NCI-H2227 (cell line): ENCODE measurements around the gene ALKBH5.

ENCODE experiments used
- DNase-seq: peaks from one replicate; lab custom pipeline; 2025; ENCODE audit not compliant: unreplicated experiment; lab: John Stamatoyannopoulos, UW

Gene ALKBH5

DNA sequence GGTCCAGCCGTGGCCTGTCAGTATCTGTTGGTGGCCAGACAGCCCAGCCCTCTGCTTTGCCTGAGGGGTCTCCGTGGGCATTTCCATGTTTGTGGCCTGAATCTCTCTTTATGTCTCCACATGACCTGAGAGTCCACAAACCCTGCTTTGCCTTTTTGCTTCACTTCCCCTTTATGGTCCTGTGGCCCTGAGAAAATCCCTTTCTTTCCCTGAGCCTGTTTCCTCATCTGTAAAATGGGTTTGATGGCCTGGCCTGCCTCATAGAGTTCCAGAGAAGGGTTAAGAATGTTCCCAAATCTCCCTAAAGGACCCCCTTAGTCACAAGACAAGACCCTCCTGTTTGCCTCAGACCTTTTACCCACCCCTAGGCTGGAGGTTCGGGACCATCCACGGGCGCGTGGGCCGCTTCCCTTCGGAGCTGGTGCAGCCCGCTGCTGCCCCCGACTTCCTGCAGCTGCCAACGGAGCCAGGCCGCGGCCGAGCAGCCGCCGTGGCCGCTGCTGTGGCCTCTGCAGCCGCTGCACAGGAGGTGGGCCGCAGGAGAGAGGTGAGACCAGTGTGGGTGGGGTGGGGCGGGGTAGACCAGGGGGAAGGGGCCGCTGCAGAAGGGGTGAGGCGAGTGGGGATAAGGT lies 26.2 kb upstream of the ALKBH5 start:
- DNase-seq, result no peak

DNA sequence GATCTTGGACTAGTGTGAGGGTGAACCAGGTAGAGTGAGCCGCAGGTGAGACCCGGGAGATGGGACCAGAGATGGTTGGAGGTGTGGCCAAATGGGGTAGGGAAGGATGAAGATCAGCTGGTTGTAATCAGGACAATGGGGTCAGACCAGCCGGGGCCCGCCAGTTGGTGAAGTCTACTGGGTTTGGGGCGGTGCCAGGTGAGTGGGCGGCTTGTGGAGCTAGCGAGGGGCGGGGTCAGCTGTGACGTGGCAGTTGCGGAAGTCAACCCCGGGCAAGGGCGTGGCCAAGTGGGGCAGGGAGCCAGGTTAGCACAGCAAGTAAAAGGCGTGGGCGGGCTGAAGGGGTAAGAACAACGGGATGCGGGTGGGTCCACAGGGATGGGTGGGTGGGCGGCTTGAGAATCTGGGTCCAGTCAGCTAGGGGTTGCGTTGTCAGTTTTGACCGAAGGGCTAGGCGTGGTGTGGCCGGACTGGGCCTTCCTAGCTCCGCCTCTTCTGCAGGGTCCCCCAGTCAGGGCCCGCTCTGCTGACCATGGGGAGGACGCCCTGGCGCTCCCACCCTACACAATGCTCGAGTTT lies 25.5 kb upstream of the ALKBH5 start:
- DNase-seq, result no peak

DNA sequence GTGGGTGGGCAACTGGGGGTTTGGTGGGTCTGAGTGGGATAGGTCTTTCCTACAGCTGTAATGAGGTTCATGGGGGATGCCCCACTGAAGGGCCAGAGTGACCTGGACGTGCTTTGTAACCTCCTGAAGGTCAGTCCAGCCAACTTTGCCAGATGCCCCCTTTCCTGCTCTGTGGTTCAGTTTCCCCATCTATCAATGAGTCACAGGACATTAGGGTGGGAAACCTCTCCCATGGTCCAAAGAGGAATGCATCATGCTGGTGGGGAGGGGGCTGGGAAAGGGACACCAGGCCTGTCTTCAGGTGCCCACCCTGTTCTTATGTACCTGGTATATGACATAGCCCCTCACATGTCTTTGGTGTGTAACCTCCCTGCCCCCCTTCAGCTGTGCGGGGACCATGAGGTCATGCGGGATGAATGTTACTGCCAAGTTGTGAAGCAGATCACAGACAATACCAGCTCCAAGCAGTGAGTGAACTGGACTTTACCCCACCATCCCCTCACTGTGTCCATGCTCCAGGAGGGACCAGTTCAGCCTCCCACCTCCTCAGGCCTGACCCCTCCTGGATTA lies 24.0 kb upstream of the ALKBH5 start:
- DNase-seq, result no peak

DNA sequence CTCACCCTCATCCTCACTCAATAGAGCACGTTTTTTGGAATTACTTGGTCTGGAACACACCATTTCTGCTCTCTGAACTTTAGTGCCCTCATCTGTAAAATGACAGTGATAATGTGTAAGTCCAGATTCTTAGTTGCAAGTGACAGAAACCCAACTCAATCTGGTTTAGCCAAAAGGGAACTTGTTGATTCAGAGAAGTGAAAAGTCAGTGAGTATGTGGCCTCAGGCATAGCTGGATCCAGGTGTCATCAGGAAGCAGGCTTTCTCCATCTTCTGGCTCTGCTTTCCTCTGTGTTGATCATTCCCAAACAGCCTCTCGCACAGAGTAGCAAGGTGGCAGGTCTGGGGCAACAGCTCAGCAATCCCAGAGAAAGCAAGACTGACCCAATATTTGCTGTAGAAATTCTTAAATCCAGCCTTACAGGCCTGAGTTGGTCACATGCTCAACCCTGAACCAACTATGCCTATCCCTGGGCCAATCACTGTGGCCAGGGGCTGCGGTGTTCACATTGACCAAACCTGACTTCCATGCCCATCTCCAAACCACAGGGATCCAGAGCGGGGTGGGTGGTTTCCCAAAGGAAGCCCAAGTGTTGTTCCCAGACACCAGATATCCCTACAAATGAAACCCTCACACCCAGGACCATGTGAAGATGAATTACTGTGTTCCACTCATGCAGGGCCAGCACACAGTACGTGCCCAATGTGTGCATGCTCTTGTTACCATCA lies 23.3 kb upstream of the ALKBH5 start:
- DNase-seq, result no peak

DNA sequence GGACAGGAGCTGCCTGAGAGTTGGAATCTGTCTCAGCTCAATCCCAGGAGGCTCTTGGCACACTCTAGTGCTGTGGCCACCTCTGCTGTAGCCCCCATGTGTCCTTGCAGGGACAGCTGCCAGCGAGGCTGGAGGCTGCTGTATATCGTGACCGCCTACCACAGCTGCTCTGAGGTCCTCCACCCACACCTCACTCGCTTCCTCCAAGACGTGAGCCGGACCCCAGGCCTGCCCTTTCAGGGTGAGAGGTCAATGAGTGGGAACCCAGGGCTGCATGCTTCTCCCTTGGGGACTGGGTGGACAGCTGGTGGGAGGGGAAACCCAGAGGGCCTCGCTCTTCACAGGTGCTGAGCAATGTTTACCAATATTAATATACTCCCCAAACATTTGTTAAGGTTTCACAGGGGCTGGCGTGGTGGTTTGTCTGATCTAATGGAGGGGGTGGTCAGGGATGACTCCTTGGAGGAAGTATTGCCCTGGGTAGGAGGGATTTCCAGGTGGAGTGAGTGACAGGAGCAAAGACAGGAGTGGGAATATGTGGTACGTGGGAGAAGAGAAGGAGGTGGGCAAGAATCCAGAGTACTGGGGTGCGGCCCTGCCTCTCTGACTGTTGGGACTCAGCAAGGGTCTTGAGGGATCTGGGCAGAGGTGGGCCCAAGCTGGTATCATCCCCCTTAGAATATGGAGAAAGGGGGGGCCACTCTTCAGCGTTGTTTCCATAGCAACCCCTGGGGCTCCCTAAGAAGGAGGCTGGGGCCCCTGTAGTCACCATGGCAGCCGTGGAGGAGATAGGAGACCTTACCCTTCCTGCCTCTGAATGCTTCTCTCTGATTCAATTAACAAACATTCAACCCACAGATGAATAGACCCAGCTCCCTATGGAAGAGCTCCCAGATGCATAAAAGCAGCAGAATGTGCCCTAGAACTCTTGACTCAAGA lies 22.2 kb upstream of the ALKBH5 start:
- no peak for DNase-seq

DNA sequence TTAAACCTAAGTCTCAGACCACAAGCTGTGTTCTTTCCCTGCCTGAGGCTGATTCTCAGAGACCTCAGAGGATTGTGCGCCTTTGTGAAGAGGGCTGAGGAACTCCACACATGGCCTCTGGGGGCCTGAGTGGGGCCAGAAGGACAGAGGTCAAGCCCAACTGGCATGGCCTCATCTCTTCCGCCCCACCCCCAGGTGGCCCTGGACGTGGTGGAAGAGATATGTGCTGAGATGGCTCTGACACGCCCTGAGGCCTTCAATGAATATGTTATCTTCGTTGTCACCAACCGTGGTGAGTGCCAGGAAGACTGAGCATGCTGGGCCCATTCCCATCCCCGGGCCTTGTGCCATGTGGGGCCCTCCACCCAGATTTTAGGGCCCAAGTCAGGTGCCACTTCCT lies 20.1 kb upstream of the ALKBH5 start:
- no peak for DNase-seq

DNA sequence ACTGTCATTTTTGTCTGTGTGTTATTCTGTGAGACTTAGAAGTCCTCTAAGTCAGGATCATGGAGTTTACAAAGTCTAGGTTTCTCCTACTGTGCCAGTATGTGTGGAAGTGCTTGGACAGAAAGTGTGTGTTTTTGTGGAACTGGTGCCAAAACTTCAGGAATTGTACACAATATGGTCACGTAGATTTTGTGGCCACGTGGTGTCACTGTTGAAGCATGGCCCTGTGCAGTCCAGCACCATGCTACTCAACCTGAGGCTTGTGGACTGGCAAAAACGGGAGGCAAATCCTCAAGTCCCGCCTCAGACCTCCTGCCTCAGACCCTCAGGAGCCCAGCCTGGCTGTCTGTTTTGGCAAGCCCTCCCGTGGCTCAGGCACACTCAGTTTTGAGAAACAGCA lies 16.7 kb upstream of the ALKBH5 start:
- no peak for DNase-seq

DNA sequence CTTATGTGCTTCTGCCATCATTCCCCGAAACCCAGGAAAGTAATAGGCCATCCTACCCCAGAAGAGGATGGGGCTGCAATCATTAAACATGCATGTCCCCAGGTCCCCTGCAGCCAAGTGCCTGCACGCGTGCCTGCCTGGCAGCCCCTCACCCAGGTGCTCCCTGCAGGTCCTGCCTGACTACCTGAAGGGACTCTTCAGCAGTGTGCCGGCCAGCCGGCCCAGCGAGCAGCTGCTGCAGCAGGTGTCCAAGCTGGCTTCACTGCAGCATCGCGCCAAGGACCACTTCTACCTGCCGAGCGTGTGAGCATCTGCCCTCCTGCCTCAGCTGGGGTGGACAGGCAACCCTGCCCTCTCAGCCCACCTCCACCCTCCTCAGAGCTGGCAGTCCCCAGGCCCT lies 16.2 kb upstream of the ALKBH5 start:
- DNase-seq, result no peak

DNA sequence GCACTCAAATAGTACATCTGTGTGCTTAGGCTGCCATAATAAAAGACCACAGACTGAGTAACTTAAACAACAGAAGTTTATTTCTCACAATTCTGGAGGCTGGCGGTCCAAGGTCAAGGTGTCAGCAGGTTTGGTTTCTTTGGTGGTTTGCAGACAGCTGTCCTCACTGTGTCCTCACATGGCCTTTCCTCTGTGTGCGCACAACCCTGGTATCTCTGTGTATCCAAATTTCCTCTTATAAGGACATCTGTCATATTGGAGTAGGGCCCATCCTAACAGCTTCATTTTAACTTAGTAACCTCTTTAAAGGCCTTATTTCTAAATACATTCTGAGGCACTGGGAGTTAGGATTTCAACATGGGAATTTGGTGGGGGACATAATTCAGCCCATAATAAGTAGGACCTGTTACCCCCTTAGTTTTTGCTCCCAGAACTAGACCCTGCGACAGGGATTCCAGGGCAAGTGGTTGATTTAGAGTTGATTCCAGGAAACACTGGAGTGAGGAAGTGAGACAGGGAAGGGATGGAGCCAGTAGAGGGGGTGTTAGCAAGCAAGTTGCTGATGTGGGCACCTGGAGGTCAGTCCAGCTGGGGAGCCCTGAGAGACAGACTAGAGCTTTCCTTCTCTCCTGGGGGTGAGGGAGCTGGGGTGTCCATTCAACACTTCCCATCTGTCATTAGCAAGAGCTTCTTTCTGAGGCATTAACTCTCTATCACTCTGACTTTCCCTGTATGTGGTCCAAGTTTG lies 10.9 kb upstream of the ALKBH5 start:
- no peak for DNase-seq

DNA sequence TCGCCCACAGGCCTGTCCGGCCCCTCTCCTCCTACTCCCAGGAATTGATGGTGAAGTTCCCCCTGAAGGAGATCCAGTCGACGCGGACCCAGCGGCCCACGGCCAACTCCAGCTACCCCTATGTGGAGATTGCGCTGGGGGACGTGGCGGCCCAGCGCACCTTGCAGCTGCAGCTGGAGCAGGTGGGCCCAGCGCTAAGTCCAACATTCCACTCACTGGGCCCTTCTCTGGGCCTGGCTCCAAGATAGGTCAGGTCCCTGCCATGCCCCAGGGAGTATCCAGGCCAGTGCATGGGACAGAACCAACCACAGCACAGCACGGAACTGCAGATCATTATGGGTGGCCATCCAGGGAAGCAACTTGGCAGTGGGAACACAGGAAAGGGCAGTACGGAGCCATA lies 9.9 kb upstream of the ALKBH5 start:
- DNase-seq, result no peak

DNA sequence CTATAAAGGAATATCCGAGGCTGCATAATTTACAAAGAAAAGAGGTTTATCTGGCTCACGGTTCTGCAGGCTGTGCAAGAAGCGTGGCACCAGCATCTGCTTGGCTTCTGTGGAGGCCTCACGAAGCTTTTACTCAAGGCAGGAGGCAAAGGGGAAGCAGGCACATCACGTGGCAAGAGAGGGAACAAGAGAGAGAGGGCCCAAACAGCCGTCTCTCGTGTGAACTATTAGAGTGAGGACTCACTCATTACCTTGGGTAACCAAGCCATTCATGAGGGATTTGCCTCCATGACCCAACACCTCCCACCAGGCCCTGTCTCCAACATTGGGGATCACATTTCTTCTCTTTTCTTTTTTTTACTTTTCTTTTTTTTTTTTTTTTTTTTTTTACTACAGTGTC lies 7.5 kb upstream of the ALKBH5 start:
- DNase-seq, result no peak

DNA sequence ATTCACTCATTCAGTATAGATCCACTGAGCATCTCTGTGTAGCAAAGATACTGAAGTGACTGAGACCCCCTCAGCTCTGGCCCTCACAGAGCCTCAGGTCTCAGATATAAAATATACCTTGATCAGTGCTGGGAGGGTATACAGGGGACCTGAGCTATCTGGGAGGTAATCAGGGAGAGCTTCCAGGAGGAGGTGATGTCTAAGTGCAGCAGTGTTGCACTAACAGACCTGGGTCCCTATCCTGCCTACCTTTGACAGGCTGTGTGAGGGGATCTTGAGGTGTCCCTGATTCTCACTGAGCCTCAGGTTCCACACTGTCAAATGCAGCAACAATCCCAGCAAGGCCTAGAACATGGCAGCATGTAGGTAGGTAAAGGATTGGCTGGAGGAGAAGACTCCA lies 6.5 kb upstream of the ALKBH5 start:
- no peak for DNase-seq

DNA sequence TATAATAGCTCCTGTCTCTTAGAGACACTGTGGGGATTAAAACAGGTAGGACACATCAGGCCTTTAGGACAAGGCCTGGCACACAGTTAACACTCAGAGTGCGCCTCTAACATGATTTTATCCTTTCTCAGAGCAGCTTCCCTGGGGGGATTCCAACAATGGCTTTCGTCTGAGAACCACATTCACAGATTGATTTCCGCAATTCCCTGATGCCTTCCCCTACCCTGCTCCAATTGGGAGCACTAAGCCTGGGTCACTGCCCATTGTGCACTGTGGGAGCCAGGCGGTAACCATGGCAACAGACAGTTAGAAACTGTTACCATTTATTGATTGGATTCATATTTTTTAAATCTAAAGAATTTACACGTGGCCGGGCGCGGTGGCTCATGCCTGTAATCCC lies 5.9 kb upstream of the ALKBH5 start:
- peak; percentile 12 for DNase-seq

DNA sequence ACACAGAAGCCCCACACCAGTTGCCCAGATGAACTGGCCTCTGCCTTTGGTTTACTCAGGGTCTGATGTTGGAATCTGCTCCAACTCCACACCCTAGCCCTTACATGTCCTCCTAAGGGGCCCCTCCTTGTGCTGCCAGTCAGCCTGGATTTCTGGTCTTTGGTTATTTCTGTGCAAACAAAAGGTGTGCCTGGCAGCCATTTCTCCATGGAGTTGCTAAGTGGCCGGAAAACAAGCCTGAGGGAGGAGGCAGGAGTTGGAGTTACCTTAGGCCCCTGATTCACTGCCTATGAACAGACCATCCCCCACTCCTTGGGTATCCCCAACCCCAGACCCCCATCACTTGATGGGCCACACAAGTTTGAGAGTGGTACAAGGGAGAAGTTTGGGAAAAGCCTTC lies 4.4 kb upstream of the ALKBH5 start:
- DNase-seq, result no peak

DNA sequence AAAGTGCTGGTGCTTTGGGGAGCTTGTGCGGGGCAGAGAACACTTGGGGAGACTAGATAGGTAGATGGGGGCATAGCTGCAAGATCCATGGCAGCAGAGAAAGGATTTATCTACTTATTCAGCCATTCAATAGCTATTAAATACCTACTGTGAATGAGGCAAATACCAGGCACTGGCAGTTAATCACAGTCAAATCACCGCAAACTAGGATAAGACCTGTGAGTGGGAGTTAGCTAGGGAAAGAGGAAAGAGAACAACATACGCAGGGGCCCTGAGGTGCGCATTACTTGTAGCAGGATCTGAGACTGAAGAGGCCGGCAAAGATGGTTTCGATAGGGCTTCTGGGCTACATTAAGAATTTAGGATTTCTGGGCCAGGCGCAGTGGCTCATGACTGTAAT lies 3.8 kb upstream of the ALKBH5 start:
- DNase-seq, result no peak

DNA sequence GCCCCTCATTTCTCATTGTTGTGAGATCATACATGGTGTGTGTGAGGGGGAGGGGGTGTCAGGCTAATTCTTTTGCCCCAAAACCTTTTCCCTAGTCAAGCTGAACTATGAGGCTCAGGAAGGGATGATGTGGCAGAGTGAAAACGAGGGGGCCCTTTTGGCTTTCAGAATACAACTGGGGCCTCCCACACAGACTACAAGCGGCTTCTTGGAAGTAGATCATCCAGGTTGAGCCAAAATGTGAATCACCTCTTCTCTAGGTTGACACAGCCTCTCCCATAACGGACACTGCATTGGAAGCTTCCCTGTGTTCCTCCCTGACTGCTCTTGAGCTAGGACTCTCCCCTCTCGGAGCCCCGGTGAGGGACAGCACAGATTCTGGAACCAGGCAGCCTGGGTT lies 2.3 kb upstream of the ALKBH5 start:
- DNase-seq, result no peak

DNA sequence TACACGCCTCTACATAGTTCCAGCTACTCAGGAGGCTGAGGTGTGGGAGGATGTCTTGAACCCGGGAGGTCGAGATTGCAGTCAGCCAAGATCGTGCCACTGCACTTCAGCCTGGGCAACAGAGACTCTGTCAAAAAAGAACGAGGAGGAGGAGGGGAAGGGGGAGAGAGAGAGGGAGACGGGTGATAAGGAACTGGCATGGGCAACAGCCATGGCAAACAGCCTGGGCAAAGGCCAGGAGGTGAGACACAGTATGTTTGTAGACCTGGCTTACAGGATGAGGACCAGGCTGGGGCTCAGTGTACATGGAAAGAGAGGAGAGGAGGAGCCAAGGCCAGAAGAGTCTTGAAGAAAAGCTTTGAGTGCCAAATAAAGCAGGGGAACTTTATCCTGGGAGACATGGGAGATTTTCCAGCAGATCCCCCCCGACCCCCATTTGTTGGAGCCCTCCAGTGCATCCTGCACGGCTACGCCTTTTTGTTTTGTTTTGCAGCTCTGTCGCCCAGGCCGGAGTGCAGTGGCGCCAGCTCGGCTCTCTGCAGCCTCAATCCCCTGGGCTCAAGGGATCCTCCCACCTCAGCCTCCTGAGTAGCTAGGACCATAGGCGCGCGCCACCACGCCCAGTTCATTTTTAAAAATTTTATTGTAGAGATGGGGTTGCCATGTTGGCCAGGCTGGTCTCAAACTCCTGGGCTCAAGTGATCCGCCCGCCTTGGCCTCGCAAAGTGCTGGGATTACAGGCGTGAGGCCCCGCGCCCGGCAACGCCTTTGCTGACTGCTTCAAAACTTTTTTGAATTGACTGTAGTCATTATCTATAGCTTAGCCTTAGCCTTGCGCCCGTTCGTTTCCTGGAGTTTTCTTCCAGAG lies 1.3 kb upstream of the ALKBH5 start:
- peak; percentile 52 for DNase-seq

DNA sequence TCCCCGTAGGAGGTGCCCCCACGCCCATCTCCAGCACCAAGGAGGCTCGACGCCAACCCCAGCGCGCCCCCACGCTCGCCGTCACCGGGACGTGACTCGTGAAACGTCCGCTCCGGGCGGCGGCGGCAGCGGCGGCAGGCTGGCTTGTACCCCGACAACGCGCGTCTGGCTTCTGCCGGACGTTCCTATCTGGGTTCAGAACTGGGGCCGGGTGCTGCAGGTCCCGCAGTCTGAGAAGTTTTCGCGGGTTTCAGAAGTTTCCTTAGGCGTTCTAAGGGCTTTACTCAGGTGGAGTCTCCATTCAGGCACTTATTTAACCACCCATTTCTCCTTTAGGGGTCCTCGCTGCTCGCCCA lies 672 bp upstream of the ALKBH5 start:
- peak; percentile 87 for DNase-seq

DNA sequence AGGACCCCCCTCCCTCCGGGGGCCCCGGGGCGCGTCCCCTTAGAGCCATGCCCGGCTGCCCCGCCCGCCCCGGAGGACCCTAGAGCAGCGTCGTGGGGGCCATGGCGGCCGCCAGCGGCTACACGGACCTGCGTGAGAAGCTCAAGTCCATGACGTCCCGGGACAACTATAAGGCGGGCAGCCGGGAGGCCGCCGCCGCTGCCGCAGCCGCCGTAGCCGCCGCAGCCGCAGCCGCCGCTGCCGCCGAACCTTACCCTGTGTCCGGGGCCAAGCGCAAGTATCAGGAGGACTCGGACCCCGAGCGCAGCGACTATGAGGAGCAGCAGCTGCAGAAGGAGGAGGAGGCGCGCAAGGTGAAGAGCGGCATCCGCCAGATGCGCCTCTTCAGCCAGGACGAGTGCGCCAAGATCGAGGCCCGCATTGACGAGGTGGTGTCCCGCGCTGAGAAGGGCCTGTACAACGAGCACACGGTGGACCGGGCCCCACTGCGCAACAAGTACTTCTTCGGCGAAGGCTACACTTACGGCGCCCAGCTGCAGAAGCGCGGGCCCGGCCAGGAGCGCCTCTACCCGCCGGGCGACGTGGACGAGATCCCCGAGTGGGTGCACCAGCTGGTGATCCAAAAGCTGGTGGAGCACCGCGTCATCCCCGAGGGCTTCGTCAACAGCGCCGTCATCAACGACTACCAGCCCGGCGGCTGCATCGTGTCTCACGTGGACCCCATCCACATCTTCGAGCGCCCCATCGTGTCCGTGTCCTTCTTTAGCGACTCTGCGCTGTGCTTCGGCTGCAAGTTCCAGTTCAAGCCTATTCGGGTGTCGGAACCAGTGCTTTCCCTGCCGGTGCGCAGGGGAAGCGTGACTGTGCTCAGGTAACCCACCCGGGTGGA lies 759 bp downstream of the ALKBH5 start:
- peak; percentile 32 for DNase-seq
